PFSK-1 (cell line): ENCODE measurements around the gene ADAMTSL1.

Experiments
- FOXP2 ChIP-seq: optimal IDR thresholded peaks from 2 replicates; pipeline ENCODE3; 2011; ENCODE audit warnings: borderline replicate concordance, control low read depth, inconsistent platforms; ENCODE audit not compliant: insufficient read depth; ENCODE audit errors: extremely low read length, extremely low read depth
- POLR2AphosphoS5 ChIP-seq: IDR thresholded peaks from 2 replicates; pipeline ENCODE4 v1.6.1; 2012; ENCODE audit warnings: low read depth, mild to moderate bottlenecking, control low read depth, low read length, moderate library complexity
- REST ChIP-seq, 2 experiments: IDR thresholded peaks; 2 replicates each; pipeline versions ENCODE4 v1.6.1 to v1.8.0; 2011 to 2012; ENCODE audit warnings: low read depth in 2 of 2, low read length in 2 of 2, control low read depth in 1 of 2, inconsistent platforms in 1 of 2, mild to moderate bottlenecking in 1 of 2, moderate library complexity in 1 of 2; ENCODE audit not compliant: insufficient read depth in 1 of 2
- SIN3A ChIP-seq: IDR thresholded peaks from 2 replicates; pipeline ENCODE4 v1.6.1; 2012; ENCODE audit warnings: mild to moderate bottlenecking, low read length, moderate library complexity, borderline replicate concordance; ENCODE audit not compliant: insufficient read depth
- TAF1 ChIP-seq: IDR thresholded peaks from 2 replicates; pipeline ENCODE4 v1.6.1; 2012; ENCODE audit warnings: low read length, control low read depth, borderline replicate concordance; ENCODE audit not compliant: insufficient read depth

ADAMTSL1 gene

GRCh38 chr9:18753904-18754303 lies 280.0 kb downstream of the ADAMTSL1 start:
- TF ChIP-seq SIN3A: no peak
- no peak for TF ChIP-seq FOXP2
- no peak for TF ChIP-seq POLR2AphosphoS5
- TF ChIP-seq TAF1: no peak
- TF ChIP-seq REST (IDR thresholded peaks at IDR 0.05; ENCODE audit: insufficient read depth in 1 of 2, low read depth in 2 of 2, low read length in 2 of 2): no peak

- TF ChIP-seq FOXP2 (no peak), SIN3A (no peak), POLR2AphosphoS5 (no peak), REST (IDR thresholded peaks at IDR 0.05; ENCODE audit: insufficient read depth in 1 of 2, low read depth in 2 of 2, low read length in 2 of 2) (no peak), TAF1 (no peak)
These were observed 280.6 kb downstream of the ADAMTSL1 start for GRCh38 chr9:18754537-18754936.

GRCh38 chr9:18755263-18755662 lies 281.3 kb downstream of the ADAMTSL1 start:
- TF ChIP-seq REST (IDR thresholded peaks at IDR 0.05; ENCODE audit: insufficient read depth in 1 of 2, low read depth in 2 of 2, low read length in 2 of 2) (no peak), POLR2AphosphoS5 (no peak), TAF1 (no peak), SIN3A (no peak), FOXP2 (no peak)

GRCh38 chr9:18756712-18757125 lies 282.8 kb downstream of the ADAMTSL1 start:
- no peak for TF ChIP-seq POLR2AphosphoS5
- TF ChIP-seq FOXP2: no peak
- TF ChIP-seq TAF1: no peak
- TF ChIP-seq SIN3A: no peak
- no peak for TF ChIP-seq REST (IDR thresholded peaks at IDR 0.05; ENCODE audit: insufficient read depth in 1 of 2, low read depth in 2 of 2, low read length in 2 of 2)

- no peak for TF ChIP-seq REST (IDR thresholded peaks at IDR 0.05; ENCODE audit: insufficient read depth in 1 of 2, low read depth in 2 of 2, low read length in 2 of 2)
- TF ChIP-seq SIN3A: no peak
- no peak for TF ChIP-seq TAF1
- TF ChIP-seq FOXP2: no peak
- no peak for TF ChIP-seq POLR2AphosphoS5
These were observed 285.9 kb downstream of the ADAMTSL1 start for GRCh38 chr9:18759827-18760226.
